K562 (cell line): ENCODE measurements around the gene CPZ. TPM values are rescaled to one million over a fixed set of nuclear protein-coding genes. Genes with fewer than 3 reads are reported as not detected.

Experiments
- ATAC-seq: fragments of 200-7000 bp; cut with Tn5 transposase; 3 replicates; pipeline ENCODE4 v1.9.1; 2020; ENCODE audit warnings: moderate library complexity
- BruUV-seq: library from RNA; stranded (reverse); fragments of 400-500 nt; replicated peaks from 2 replicates; lab custom pipeline; 2021; lab: Mats Ljungman, UMichigan
- CTCF ChIA-PET: fragments of 300-600 bp; formaldehyde crosslinking; extraction: SDS; loops from one replicate; lab custom pipeline; 2021; ENCODE audit warnings: low intra/inter-chr PET ratio; lab: Yijun Ruan, JAX
- POLR2A ChIA-PET: fragments of 300-600, 350-650 bp; sonication (Branson Sonifier 250); formaldehyde crosslinking; extraction: SDS; loops from one replicate; lab custom pipeline; 2021; ENCODE audit warnings: antibody characterized with exemption, inconsistent platforms; lab: Yijun Ruan, JAX
- DNase-seq, 4 experiments: peaks; one replicate each; pipeline versions ENCODE4 v3.0.0 to v3.0.0-alpha.2; 2011 to 2018; ENCODE audit warnings: low spot score in 3 of 4, mixed read lengths in 3 of 4; ENCODE audit errors: extremely low read depth in 1 of 4
- FAIRE-seq: peaks from 2 replicates; lab custom pipeline; 2011; peaks lifted over from hg19 to GRCh38; lab: Jason Lieb, UNC
- H2AFZ ChIP-seq: 2 replicates; pipeline ENCODE4 v1.6.0; 2011; ENCODE audit warnings: low read depth, low read length, control low read depth, inconsistent platforms
- H3K27ac ChIP-seq: fragments of 200-600 bp; 3 replicates; pipeline ENCODE4 v1.8.0; 2011; ENCODE audit warnings: low read depth, mild to moderate bottlenecking, control low read depth, inconsistent platforms, low read length, moderate library complexity, mixed read lengths; ENCODE audit errors: extremely low read depth
- H3K27me3 ChIP-seq, 2 experiments: fragments of 300-600 bp in 1 of 2; 2 replicates in 1 of 2; 3 replicates in 1 of 2; pipeline versions ENCODE4 v1.6.0 to v1.8.0; 2011; ENCODE audit warnings: inconsistent platforms in 2 of 2, low read length in 2 of 2, mild to moderate bottlenecking in 1 of 2, mixed read lengths in 1 of 2, moderate library complexity in 1 of 2; ENCODE audit not compliant: control insufficient read depth in 2 of 2, insufficient read depth in 2 of 2
- H3K36me3 ChIP-seq: fragments of 300-600 bp; 3 replicates; pipeline ENCODE4 v1.8.0; 2011; ENCODE audit warnings: mild to moderate bottlenecking, low read length, inconsistent platforms; ENCODE audit not compliant: control insufficient read depth, insufficient read depth
- H3K4me1 ChIP-seq, 2 experiments: fragments of 200-600 bp in 1 of 2; replicated peaks in 1 of 2; 2 replicates in 1 of 2; 3 replicates in 1 of 2; pipeline versions ENCODE4 v1.5.1 to v1.8.0; 2011; ENCODE audit warnings: inconsistent platforms in 2 of 2, low read length in 2 of 2, mild to moderate bottlenecking in 1 of 2, mixed read lengths in 1 of 2, moderate library complexity in 1 of 2; ENCODE audit not compliant: control insufficient read depth in 2 of 2, insufficient read depth in 2 of 2
- H3K4me2 ChIP-seq: 2 replicates; pipeline ENCODE4 v1.6.1; 2011; ENCODE audit warnings: low read length, control low read depth, inconsistent platforms, mixed read lengths; ENCODE audit not compliant: insufficient read depth
- H3K4me3 ChIP-seq: fragments of 200-600 bp; sonication (generic), shearing (Covaris generic); 2 replicates; pipeline ENCODE4 v1.5.1; 2016; ENCODE audit warnings: control low read depth, inconsistent platforms
- H3K79me2 ChIP-seq: fragments of 200-600 bp; 3 replicates; pipeline ENCODE4 v1.8.0; 2011; ENCODE audit warnings: low read length, inconsistent platforms; ENCODE audit not compliant: control insufficient read depth, insufficient read depth
- H3K9ac ChIP-seq, 2 experiments: 2 replicates each; pipeline versions ENCODE4 v1.6.0 to v1.6.1; 2011; ENCODE audit warnings: low read depth in 2 of 2, low read length in 2 of 2, control low read depth in 1 of 2, inconsistent platforms in 1 of 2, mild to moderate bottlenecking in 1 of 2, mixed read lengths in 1 of 2; ENCODE audit not compliant: insufficient read depth in 1 of 2
- H3K9me1 ChIP-seq: one replicate; pipeline ENCODE4 v1.6.0; 2011; ENCODE audit warnings: inconsistent platforms, mild to moderate bottlenecking, low read length, moderate library complexity; ENCODE audit not compliant: control insufficient read depth, insufficient read depth
- H3K9me3 ChIP-seq: replicated peaks from 2 replicates; pipeline ENCODE4 v1.5.1; 2011; ENCODE audit warnings: low read depth, low read length, inconsistent platforms; ENCODE audit not compliant: control insufficient read depth, insufficient read depth
- H4K20me1 ChIP-seq: replicated peaks from 2 replicates; pipeline ENCODE4 v1.6.1; 2011; ENCODE audit warnings: low read length, inconsistent platforms, mixed read lengths; ENCODE audit not compliant: control insufficient read depth, insufficient read depth
- CCAR2 ChIP-seq: fragments of 200-400 bp; formaldehyde crosslinking; IDR thresholded peaks from 2 replicates; pipeline ENCODE4 v1.6.1; 2017; ENCODE audit warnings: mild to moderate bottlenecking, low read depth, low read length
- CHAMP1 ChIP-seq: fragments of 450-650 bp; IDR thresholded peaks from 2 replicates; pipeline ENCODE4 v1.6.1; 2016; ENCODE audit warnings: mild to moderate bottlenecking
- CREB3 ChIP-seq: fragments of 450-650 bp; conservative IDR thresholded peaks from 2 replicates; pipeline ENCODE4 v1.6.1; 2016; ENCODE audit warnings: missing genetic modification characterization, low read depth, mild to moderate bottlenecking, missing compliant biosample characterization, moderate library complexity
- E2F1 ChIP-seq: sonication (generic); formaldehyde crosslinking; IDR thresholded peaks from 2 replicates; pipeline ENCODE4 v1.8.1; 2023; ENCODE audit warnings: mild to moderate bottlenecking, missing genetic modification reagents, moderate library complexity
- E2F4 ChIP-seq: sonication (generic); formaldehyde crosslinking; IDR thresholded peaks from 2 replicates; pipeline ENCODE4 v1.8.0; 2022; ENCODE audit warnings: mild to moderate bottlenecking, low read depth, missing genetic modification reagents
- PHF21A ChIP-seq: fragments of 450-650 bp; IDR thresholded peaks from 2 replicates; pipeline ENCODE4 v1.6.1; 2017; ENCODE audit warnings: low read depth, borderline replicate concordance
- RBM15 ChIP-seq: fragments of 200-400 bp; formaldehyde crosslinking; IDR thresholded peaks from 2 replicates; pipeline ENCODE4 v1.6.1; 2018; ENCODE audit warnings: mild to moderate bottlenecking, low read length, moderate library complexity; ENCODE audit not compliant: insufficient read depth
- SNAPC5 ChIP-seq: fragments of 250-450 bp; sonication (Bioruptor Pico); IDR thresholded peaks from 2 replicates; pipeline ENCODE4 v1.8.0; 2021; ENCODE audit warnings: moderate library complexity, mild to moderate bottlenecking, inconsistent platforms
- SP1 ChIP-seq: sonication (generic); formaldehyde crosslinking; IDR thresholded peaks from 2 replicates; pipeline ENCODE4 v1.8.1; 2022; ENCODE audit warnings: mild to moderate bottlenecking, missing genetic modification reagents
- TARDBP ChIP-seq: fragments of 450-650 bp; IDR thresholded peaks from 2 replicates; pipeline ENCODE4 v1.6.1; 2016
- ZFP91 ChIP-seq: sonication (generic); formaldehyde crosslinking; IDR thresholded peaks from 2 replicates; pipeline ENCODE4 v1.8.0; 2022; ENCODE audit warnings: mild to moderate bottlenecking, missing genetic modification reagents
- ZNF561 ChIP-seq: fragments of 450-650 bp; formaldehyde crosslinking; conservative IDR thresholded peaks from 2 replicates; pipeline ENCODE4 v1.4.0; 2020; ENCODE audit warnings: mild to moderate bottlenecking, moderate library complexity
- ZSCAN32 ChIP-seq: fragments of 450-650 bp; formaldehyde crosslinking; IDR thresholded peaks from 2 replicates; pipeline ENCODE4 v1.4.0; 2020; ENCODE audit warnings: mild to moderate bottlenecking, moderate library complexity
- WGBS: fragments of 100-300 bp; shearing (Covaris generic); methylation state at CpG from one replicate; pipeline ENCODE4 v1.1.6; 2016; ENCODE audit warnings: low coverage, mixed read lengths; ENCODE audit not compliant: insufficient coverage; ENCODE audit errors: missing lambda C conversion rate; 5-methylcytosine and 5-hydroxymethylcytosine counted together
- in situ Hi-C: fragments of 300-500 bp; cut with MboI; formaldehyde crosslinking; loops from 4 replicates; pipeline ENCODE4 v1.15.0; 2018; ENCODE audit warnings: inconsistent platforms, mixed read lengths
- intact Hi-C: fragments of 100-400 bp; cut with micrococcal nuclease; formaldehyde crosslinking; loops from 2 replicates; pipeline ENCODE4 v1.14.2; 2022
- polyA plus RNA-seq, 8 experiments: library from polyadenylated mRNA; depleted of rRNA in 4 of 8; stranded (reverse) in 5 of 8; unstranded in 3 of 8; fragments of >200 nt; fragmentation: Nextera tagmentation in 2 of 8; fragmentation: Illumina TruSeq in 1 of 8; extraction: Ambion mirVana in 2 of 8; extraction: Trizol in 1 of 8; gene quantifications; 2 replicates each; pipeline versions ENCODE4 v1.2.1 to v1.2.3, GENCODE V29; 2011 to 2014; ENCODE audit warnings: inconsistent platforms in 1 of 8, missing spikeins in 1 of 8
- total RNA-seq, 7 experiments: library from RNA; depleted of rRNA in 6 of 7; stranded (reverse); fragments of >200 nt in 6 of 7; fragmentation: Illumina TruSeq in 2 of 7; extraction: Trizol in 2 of 7; gene quantifications; 2 replicates each; pipeline versions ENCODE4 v1.2.1 to v1.2.3, GENCODE V29; 2011 to 2021; ENCODE audit warnings: low replicate concordance in 1 of 7

The CPZ gene
- total and polyA plus RNA-seq, 9 of the 15 experiments (the other 6 are each of a cell fraction or from before 2014, with no cell fraction given), result 0.06 to 2.2 (median 1.2) TPM; not detected in 1

- TF ChIP-seq E2F4 (CRISPR knock-in tag) (no peak), TARDBP (0 out of 2 replicates have a peak, but pooled peaks have one; percentile 41), ZFP91 (no peak), PHF21A (peak; percentile 93; the same call in 1 of the 2 replicates), ZSCAN32 (CRISPR knock-in tag) (no peak)
These were observed 7.1 kb downstream of the CPZ start (continued) for GRCh38 chr4:8599657-8600056.

- Histone ChIP-seq H4K20me1 (no peaks in the 10 kb centered on the region), H3K36me3 (no peaks in the 10 kb centered on the region), H2AFZ (no peak overlapping the region), H3K4me1 (peaks cover 0 to 31% of the 10 kb centered on the region in 2 experiments; a peak in 2 of 5 replicates), H3K27ac (no peak overlapping the region), H3K4me2 (no peak overlapping the region), H3K79me2 (no peaks in the 10 kb centered on the region), H3K9ac (no peak overlapping the region), H3K4me3 (no peak overlapping the region), H3K9me3 (no peaks in the 10 kb centered on the region), H3K9me1 (no peaks in the 10 kb centered on the region), H3K27me3 (no peaks in the 10 kb centered on the region; a peak in 1 of 5 replicates)
- POLR2A ChIA-PET, result interaction anchor here (0.6 to 1.0 kb wide), 2 partner anchors 13 to 157 kb away, joined by 3 to 4 read pairs; no protein-coding TSS in a partner anchor
- CTCF ChIA-PET, result no interaction called here
- BruUV-seq, result no TSS peak
- FAIRE-seq, result no peak
- intact Hi-C loops, result loop anchor here (10.0 kb wide), 1 partner anchor 315 kb away; no protein-coding TSS in a partner anchor
- no peak for ATAC-seq
- DNase-seq, result no peak
- in situ Hi-C loops, result no loop called here
- WGBS, result 64% methylated on average over 10 of the region's 13 CpGs
- TF ChIP-seq ZNF561 (CRISPR knock-in tag) (no peak), SP1 (no peak), CREB3 (tag) (no peak), CHAMP1 (no peak), E2F1 (CRISPR knock-in tag) (no peak), SNAPC5 (no peak), RBM15 (no peak), CCAR2 (no peak)
These were observed 7.7 kb downstream of the CPZ start for GRCh38 chr4:8600266-8600665.
